GM10248 (cell line): Measurements from ENCODE around the gene GMDS.

ENCODE experiments used
- CTCF ChIA-PET: fragments of 300-600 bp; sonication (Branson Sonifier 250); formaldehyde crosslinking; extraction: SDS; loops from one replicate; lab custom pipeline; 2021; ENCODE audit warnings: antibody characterized with exemption; lab: Yijun Ruan, JAX
- POLR2A ChIA-PET: fragments of 350-650 bp; sonication (Branson Sonifier 250); formaldehyde crosslinking; extraction: SDS; loops from one replicate; lab custom pipeline; 2020; ENCODE audit warnings: antibody characterized with exemption; lab: Yijun Ruan, JAX
- DNase-seq: peaks from one replicate; pipeline ENCODE4 v3.0.0; 2012; ENCODE audit errors: extremely low spot score
- TF ChIP-seq, protein P1 (sequence below): IDR thresholded peaks from 2 replicates; pipeline ENCODE4 v1.5.1; 2012; ENCODE audit warnings: mild to moderate bottlenecking, low read depth; ENCODE audit errors: extremely low read depth, missing control alignments, control extremely low read depth

Gene GMDS

DNA sequence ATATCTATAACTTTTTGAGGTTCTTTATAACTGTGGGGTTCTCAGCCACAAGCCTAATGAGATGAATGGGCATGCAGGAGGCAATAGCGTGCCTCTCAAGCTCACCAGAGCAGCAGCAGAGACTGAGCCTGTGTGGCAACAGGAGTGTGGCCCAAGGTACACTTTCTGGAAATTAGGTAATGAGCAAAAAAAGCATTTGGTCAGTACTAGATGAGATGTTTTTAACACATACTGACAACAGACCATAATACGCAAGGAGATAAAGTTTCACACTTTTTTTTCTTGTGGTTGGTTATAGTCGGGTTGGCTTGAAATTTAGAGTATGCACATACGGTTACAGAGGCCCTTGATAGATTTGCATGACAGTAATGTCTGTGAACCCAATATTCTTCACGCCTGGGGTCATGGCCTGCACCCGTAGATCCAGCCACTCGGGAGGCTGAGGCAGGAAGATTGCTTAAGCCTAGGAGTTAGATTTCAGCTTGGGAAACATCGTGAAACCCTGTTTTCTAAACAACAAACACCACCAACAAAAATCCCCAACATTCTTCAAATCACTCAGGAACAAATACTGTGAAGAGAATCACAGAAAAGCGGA is 300.1 kb downstream of the GMDS start:
- POLR2A ChIA-PET, result no interaction called here
- CTCF ChIA-PET, result no interaction called here
- TF ChIP-seq, protein P1, sequence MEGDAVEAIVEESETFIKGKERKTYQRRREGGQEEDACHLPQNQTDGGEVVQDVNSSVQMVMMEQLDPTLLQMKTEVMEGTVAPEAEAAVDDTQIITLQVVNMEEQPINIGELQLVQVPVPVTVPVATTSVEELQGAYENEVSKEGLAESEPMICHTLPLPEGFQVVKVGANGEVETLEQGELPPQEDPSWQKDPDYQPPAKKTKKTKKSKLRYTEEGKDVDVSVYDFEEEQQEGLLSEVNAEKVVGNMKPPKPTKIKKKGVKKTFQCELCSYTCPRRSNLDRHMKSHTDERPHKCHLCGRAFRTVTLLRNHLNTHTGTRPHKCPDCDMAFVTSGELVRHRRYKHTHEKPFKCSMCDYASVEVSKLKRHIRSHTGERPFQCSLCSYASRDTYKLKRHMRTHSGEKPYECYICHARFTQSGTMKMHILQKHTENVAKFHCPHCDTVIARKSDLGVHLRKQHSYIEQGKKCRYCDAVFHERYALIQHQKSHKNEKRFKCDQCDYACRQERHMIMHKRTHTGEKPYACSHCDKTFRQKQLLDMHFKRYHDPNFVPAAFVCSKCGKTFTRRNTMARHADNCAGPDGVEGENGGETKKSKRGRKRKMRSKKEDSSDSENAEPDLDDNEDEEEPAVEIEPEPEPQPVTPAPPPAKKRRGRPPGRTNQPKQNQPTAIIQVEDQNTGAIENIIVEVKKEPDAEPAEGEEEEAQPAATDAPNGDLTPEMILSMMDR, result no peak
- DNase-seq, result no peak

DNA sequence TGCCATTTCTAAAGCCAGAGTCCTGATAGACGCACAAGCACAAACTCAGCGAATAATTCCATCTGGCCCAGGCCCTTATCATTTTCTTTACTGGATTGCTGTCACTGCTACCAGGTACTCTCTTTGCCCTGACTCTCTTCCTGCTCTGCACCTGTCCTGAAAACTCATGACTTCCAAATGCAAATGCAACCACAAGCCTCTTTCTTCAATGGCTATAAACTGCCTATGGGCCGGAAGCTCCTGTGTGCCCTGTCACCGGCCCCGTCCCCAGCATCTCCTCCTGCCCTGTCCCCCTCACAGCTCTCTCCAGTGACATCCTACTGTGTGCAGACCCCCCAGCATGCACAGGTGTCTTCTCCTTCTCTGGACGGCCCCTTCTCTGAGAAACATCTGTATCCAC is 302.6 kb downstream of the GMDS start:
- CTCF ChIA-PET, result interaction anchor here (1.0 to 1.1 kb wide), 2 partner anchors 9 to 11 kb away, joined by 3 read pairs; no protein-coding TSS in a partner anchor
- POLR2A ChIA-PET, result no interaction called here
- no peak for DNase-seq
- TF ChIP-seq, protein P1, result no peak

DNA sequence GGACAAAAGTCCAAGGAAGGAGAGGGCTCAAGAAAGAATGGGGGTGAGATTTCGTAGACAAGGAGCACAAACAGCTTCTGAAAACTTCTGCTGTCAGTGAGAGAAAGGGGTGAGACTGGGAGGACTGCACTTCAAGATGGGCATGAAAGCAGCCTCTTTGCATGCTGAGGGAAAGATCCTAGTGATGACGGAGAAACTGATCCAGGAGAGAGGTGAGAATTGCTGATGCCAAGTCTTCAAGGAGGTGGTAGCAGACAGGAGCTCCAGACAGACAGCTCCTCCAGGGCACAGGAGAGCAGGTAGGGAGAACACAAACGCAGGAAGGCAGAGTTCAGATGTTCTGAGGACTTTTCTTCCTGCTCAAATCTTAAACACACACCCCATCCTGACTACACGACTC is 303.9 kb downstream of the GMDS start:
- DNase-seq, result no peak
- ChIA-PET POLR2A (no interaction called here), CTCF (interaction anchor here (1.2 to 1.8 kb wide), 3 partner anchors 10 to 15 kb away, joined by 3 to 4 read pairs (median 3); no protein-coding TSS in a partner anchor)
- TF ChIP-seq, protein P1, result no peak

DNA sequence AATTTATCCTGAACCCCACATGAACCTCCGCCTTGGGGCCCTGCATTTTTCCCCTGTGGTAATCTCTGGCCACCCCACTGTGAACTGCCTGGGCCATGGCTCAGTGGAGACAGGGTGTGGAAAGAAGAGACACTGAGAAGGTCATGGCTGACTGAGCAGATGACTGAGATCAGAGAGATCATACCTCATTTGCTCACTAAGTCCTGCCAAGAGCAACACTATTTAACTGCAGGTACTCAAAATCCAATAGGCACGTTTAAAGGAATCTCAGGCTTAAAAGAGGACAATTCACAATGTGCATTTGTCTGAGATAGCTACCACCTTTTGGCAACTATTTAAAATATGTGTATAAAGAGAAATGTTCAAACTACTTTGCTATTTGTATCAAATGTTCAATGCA is 305.0 kb downstream of the GMDS start:
- DNase-seq, result peak; percentile 47
- ChIA-PET POLR2A (no interaction called here), CTCF (interaction anchor here (1.8 kb wide), 1 partner anchor 16 kb away, joined by 4 read pairs; no protein-coding TSS in a partner anchor)
- TF ChIP-seq, protein P1, result no peak

DNA sequence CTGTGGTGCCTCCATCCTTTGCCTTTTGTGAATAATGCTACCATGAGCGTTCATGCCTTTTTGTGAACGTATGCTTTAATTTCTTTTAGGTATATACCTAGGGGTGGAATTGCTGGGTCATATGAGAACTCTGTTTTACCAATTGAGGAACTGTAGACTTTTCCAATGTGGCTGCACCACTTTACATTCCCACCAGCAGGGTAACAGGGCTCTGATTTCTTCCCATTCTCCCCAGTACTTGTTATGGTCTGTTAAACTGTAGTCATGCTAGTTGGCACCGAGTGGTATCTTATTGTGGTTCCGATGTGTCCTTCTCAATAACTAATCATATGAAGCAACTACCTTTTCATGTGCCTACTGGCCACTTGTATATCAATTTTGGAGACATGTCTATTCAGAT is 312.1 kb downstream of the GMDS start:
- TF ChIP-seq, protein P1, result no peak
- ChIA-PET CTCF (no interaction called here), POLR2A (no interaction called here)
- DNase-seq, result no peak

DNA sequence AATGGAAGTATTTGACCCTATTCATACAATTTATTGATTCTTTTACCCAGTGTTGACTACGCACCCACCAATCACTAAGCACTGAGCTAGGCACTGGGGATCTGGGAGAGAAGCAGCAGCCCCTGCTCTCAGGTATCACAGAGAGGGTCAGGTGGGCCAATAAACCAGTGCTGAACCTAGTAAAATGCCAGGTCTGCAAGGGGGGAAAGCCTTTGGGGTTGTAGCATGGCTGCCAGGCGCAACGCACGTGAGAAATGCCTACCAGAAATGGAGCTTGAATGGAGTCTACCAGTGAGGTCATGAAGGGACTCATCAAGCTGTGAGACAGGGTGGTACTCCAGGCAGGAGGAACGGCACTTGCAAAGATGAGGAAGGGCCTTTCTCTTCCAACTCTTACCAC is 313.6 kb downstream of the GMDS start:
- POLR2A ChIA-PET, result no interaction called here
- TF ChIP-seq, protein P1, result no peak

DNA sequence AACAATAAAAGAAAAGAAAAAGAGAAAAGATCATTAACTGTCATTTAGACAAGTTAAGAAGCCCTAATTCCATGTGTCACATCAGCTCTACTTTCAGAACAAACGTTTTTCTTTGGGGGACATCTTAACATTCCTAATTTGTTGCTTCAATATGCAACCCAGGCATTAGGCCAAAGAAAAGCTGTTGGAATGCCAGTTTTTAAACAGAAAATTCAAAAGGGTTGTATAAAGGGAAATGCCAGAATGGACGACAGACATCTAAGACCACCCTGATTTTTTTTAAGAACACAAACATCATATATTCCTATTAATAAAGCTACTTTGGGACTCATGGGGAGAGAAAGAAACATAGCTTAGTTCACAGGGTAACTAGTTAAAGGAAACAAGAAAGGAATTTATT is 315.0 kb downstream of the GMDS start:
- ChIA-PET CTCF (interaction anchor here (1.0 to 1.2 kb wide), 3 partner anchors 10 to 12 kb away, joined by 3 read pairs; no protein-coding TSS in a partner anchor), POLR2A (no interaction called here)
- TF ChIP-seq, protein P1, result no peak
- DNase-seq, result no peak

More for the DNA sequence above, 313.6 kb downstream of the GMDS start:
- DNase-seq, result no peak
- CTCF ChIA-PET, result interaction anchor here (0.9 to 1.6 kb wide), 3 partner anchors 8 to 13 kb away, joined by 3 to 5 read pairs (median 4); no protein-coding TSS in a partner anchor
